ENCODE measurements around the gene FNDC5. TPM values are rescaled to one million over a fixed set of nuclear protein-coding genes. Genes with fewer than 3 reads are reported as not detected.

The FNDC5 gene
- total RNA-seq, 1 donor from 2014 or later = 28.7 TPM

GRCh38 chr1:32858136-32858535 is 12.6 kb downstream of the FNDC5 start:
- H3K27me3 Mint-ChIP-seq (ENCODE audit: low read depth) = no peaks in the 10 kb centered on the region
- H3K36me3 Mint-ChIP-seq (ENCODE audit: low read depth) = peaks cover 8% of the 10 kb centered on the region
- no peaks in the 10 kb centered on the region for H3K9me3 Mint-ChIP-seq
- no peak for DNase-seq (ENCODE audit: low read depth, low spot score)
- no peak overlapping the region for H3K4me3 Mint-ChIP-seq
- H3K27ac Mint-ChIP-seq (ENCODE audit: unreplicated experiment) = no peak overlapping the region
- H3K4me1 Mint-ChIP-seq = no peaks in the 10 kb centered on the region
- TF ChIP-seq CTCF (conservative IDR thresholded peaks at IDR 0.05) = no peak

- Mint-ChIP-seq H3K4me3 (no peak overlapping the region), H3K27me3 (ENCODE audit: low read depth) (no peaks in the 10 kb centered on the region), H3K9me3 (no peaks in the 10 kb centered on the region), H3K27ac (ENCODE audit: unreplicated experiment) (no peak overlapping the region), H3K4me1 (no peaks in the 10 kb centered on the region), H3K36me3 (ENCODE audit: low read depth) (peaks cover 2% of the 10 kb centered on the region)
- DNase-seq (ENCODE audit: low read depth, low spot score) = no peak
- no peak for TF ChIP-seq CTCF (conservative IDR thresholded peaks at IDR 0.05)
Measured at GRCh38 chr1:32855861-32856617, 14.7 kb downstream of the FNDC5 start.

GRCh38 chr1:32848354-32849063 is 22.2 kb downstream of the FNDC5 start:
- Mint-ChIP-seq H3K27me3 (ENCODE audit: low read depth) (no peaks in the 10 kb centered on the region), H3K9me3 (no peaks in the 10 kb centered on the region), H3K4me3 (no peak overlapping the region), H3K4me1 (peaks cover 8% of the 10 kb centered on the region), H3K36me3 (ENCODE audit: low read depth) (peaks cover 11% of the 10 kb centered on the region), H3K27ac (ENCODE audit: unreplicated experiment) (no peak overlapping the region)
- DNase-seq (ENCODE audit: low read depth, low spot score) = no peak
- TF ChIP-seq CTCF (conservative IDR thresholded peaks at IDR 0.05) = no peak

- no peak overlapping the region for H3K27ac Mint-ChIP-seq (ENCODE audit: unreplicated experiment)
- H3K4me1 Mint-ChIP-seq = no peaks in the 10 kb centered on the region
- no peak for TF ChIP-seq CTCF (conservative IDR thresholded peaks at IDR 0.05)
- H3K4me3 Mint-ChIP-seq = no peak overlapping the region
- peaks cover 17% of the 10 kb centered on the region for H3K36me3 Mint-ChIP-seq (ENCODE audit: low read depth)
- no peaks in the 10 kb centered on the region for H3K27me3 Mint-ChIP-seq (ENCODE audit: low read depth)
- no peak for DNase-seq (ENCODE audit: low read depth, low spot score)
- no peaks in the 10 kb centered on the region for H3K9me3 Mint-ChIP-seq
Measured at GRCh38 chr1:32831878-32832277, 38.8 kb downstream of the FNDC5 start.

- Mint-ChIP-seq H3K27me3 (ENCODE audit: low read depth) (no peaks in the 10 kb centered on the region), H3K27ac (ENCODE audit: unreplicated experiment) (no peak overlapping the region)
Measured at GRCh38 chr1:32830092-32830852, 40.4 kb downstream of the FNDC5 start.

More at GRCh38 chr1:32830092-32830852, 40.4 kb downstream of the FNDC5 start:
- DNase-seq (ENCODE audit: low read depth, low spot score) = no peak
- Mint-ChIP-seq H3K4me1 (no peaks in the 10 kb centered on the region), H3K4me3 (no peak overlapping the region), H3K9me3 (no peaks in the 10 kb centered on the region), H3K36me3 (ENCODE audit: low read depth) (peaks cover 11% of the 10 kb centered on the region)
- no peak for TF ChIP-seq CTCF (conservative IDR thresholded peaks at IDR 0.05)

Measured in neural crest cell (in vitro differentiated cells).